Ascending aorta (tissue), 2 donors: ENCODE measurements around the gene SMCHD1. TPM values are rescaled to one million over a fixed set of nuclear protein-coding genes. Genes with fewer than 3 reads are reported as not detected.

Source experiments
- DNase-seq, 2 donors: peaks; one replicate each; pipeline ENCODE4 v3.0.0-alpha.2; 2019; ENCODE audit warnings: low spot score in 2 of 2
- H3K27ac ChIP-seq, 2 donors: fragments of 200-600 bp; sonication (generic); one replicate each; pipeline ENCODE4 v1.5.1; 2016 to 2017; ENCODE audit warnings: mild to moderate bottlenecking in 1 of 2
- H3K27me3 ChIP-seq: fragments of 200-600 bp; sonication (generic); one replicate; pipeline ENCODE4 v1.5.1; 2017
- H3K36me3 ChIP-seq, 2 donors: fragments of 200-600 bp; sonication (generic); one replicate each; pipeline ENCODE4 v1.5.1; 2016
- H3K4me1 ChIP-seq, 2 donors: fragments of 200-600 bp; sonication (generic); one replicate each; pipeline ENCODE4 v1.5.1; 2016 to 2017; ENCODE audit warnings: mild to moderate bottlenecking in 1 of 2
- H3K4me3 ChIP-seq, 2 donors: fragments of 200-600 bp; sonication (generic); one replicate each; pipeline ENCODE4 v1.5.1; 2016 to 2017; ENCODE audit warnings: mild to moderate bottlenecking in 1 of 2
- H3K9me3 ChIP-seq, 2 donors: fragments of 200-600 bp; sonication (generic); one replicate each; pipeline ENCODE4 v1.5.1; 2016
- intact Hi-C: fragments of 100-400 bp; cut with DNase I; formaldehyde crosslinking; loops from one replicate; pipeline ENCODE4 v1.15.1; 2023
- total RNA-seq: library from RNA; depleted of rRNA; stranded (reverse); fragments of >200 nt; gene quantifications from one replicate; pipeline ENCODE4 v1.1.0, GENCODE V29; 2016
- TF ChIP-seq, protein P1 (sequence below), 3 experiments: fragments of 200-600 bp in 2 of 3; fragments of 450-650 bp in 1 of 3; sonication (generic) in 2 of 3; IDR thresholded peaks; one replicate each; pipeline ENCODE4 v1.5.1; 2016 to 2019; ENCODE audit warnings: antibody characterized with exemption in 3 of 3, mild to moderate bottlenecking in 1 of 3, moderate library complexity in 1 of 3

Gene SMCHD1
- total RNA-seq, 1 donor from 2014 or later = 29.2 TPM

DNA sequence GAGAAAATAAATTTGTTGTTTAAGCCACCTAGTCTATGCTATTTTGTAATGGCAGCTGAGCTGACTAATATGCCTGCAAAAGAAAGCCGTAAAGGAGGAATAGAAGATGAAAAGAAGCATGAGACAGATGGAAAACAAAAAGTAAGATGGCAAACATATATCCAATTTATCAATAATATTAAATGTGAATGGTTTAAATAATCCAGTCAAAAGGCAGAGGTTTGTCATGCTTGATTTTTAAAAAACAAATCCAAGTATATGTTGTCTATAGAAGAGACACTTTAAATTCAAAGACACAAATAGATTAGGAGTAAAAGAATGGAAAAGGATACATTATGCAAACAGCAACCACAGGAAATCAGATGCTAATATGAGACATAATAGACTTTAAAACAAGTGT, 155.9 kb downstream of the SMCHD1 start:
- Histone ChIP-seq H3K36me3 (no peaks in the 10 kb centered on the region), H3K4me3 (no peak overlapping the region), H3K27me3 (no peaks in the 10 kb centered on the region), H3K27ac (no peak overlapping the region), H3K4me1 (peaks cover 0 to 4% of the 10 kb centered on the region in 2 donors), H3K9me3 (peaks cover 9 to 14% of the 10 kb centered on the region in 2 donors)
- no peak for DNase-seq
- intact Hi-C loops = no loop called here
- TF ChIP-seq, protein P1, sequence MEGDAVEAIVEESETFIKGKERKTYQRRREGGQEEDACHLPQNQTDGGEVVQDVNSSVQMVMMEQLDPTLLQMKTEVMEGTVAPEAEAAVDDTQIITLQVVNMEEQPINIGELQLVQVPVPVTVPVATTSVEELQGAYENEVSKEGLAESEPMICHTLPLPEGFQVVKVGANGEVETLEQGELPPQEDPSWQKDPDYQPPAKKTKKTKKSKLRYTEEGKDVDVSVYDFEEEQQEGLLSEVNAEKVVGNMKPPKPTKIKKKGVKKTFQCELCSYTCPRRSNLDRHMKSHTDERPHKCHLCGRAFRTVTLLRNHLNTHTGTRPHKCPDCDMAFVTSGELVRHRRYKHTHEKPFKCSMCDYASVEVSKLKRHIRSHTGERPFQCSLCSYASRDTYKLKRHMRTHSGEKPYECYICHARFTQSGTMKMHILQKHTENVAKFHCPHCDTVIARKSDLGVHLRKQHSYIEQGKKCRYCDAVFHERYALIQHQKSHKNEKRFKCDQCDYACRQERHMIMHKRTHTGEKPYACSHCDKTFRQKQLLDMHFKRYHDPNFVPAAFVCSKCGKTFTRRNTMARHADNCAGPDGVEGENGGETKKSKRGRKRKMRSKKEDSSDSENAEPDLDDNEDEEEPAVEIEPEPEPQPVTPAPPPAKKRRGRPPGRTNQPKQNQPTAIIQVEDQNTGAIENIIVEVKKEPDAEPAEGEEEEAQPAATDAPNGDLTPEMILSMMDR (IDR thresholded peaks at IDR 0.05) = no peak

DNA sequence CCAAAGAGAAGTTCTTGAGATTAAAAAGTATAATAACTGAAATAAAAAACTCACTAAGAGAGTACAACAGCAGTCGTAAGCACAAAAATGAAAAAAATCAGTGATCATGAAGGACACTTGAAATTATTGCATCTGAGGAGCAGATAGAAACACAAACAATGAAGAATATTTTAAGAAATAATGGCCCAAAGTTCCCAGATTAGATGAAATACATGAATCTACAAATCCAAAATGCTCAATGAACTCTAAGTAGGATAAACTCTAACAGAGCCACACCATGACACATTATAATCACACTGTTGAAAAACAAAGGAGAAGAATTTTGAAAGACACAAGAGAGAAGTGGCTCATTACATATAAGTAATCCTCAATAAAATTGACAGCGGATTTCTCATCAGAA, 159.4 kb downstream of the SMCHD1 start:
- peaks cover 9 to 14% of the 10 kb centered on the region in 2 donors for H3K9me3 ChIP-seq
- DNase-seq = no peak
- no peaks in the 10 kb centered on the region for H3K36me3 ChIP-seq
- TF ChIP-seq, protein P1 (IDR thresholded peaks at IDR 0.05) = no peak
- no peaks in the 10 kb centered on the region for H3K4me1 ChIP-seq
- no peaks in the 10 kb centered on the region for H3K27me3 ChIP-seq
- no peak overlapping the region for H3K27ac ChIP-seq
- intact Hi-C loops = no loop called here
- no peak overlapping the region for H3K4me3 ChIP-seq

DNA sequence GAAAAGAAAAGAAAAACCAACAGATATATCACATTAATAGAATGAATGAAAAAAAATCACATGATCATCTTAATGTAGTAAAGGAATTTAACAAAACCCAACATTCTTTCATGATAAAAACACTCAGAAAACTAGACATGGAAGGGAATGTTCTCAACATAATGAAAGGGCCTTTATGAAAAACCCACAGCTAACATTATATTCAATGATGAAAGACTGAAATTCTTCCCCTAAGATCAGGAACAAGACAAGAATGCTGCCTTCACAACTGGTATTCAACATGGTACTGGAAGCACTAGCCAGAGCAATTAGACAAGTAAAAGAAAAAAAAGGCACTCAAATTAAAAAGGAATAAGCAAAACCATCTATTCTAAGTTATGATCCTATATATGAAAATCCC, 162.8 kb downstream of the SMCHD1 start:
- intact Hi-C loops = no loop called here
- no peak overlapping the region for H3K4me3 ChIP-seq
- H3K4me1 ChIP-seq = no peaks in the 10 kb centered on the region
- DNase-seq = no peak
- H3K27ac ChIP-seq = no peak overlapping the region
- TF ChIP-seq, protein P1 (IDR thresholded peaks at IDR 0.05) = no peak
- H3K27me3 ChIP-seq = no peaks in the 10 kb centered on the region
- peaks cover 9 to 14% of the 10 kb centered on the region in 2 donors for H3K9me3 ChIP-seq
- no peaks in the 10 kb centered on the region for H3K36me3 ChIP-seq

DNA sequence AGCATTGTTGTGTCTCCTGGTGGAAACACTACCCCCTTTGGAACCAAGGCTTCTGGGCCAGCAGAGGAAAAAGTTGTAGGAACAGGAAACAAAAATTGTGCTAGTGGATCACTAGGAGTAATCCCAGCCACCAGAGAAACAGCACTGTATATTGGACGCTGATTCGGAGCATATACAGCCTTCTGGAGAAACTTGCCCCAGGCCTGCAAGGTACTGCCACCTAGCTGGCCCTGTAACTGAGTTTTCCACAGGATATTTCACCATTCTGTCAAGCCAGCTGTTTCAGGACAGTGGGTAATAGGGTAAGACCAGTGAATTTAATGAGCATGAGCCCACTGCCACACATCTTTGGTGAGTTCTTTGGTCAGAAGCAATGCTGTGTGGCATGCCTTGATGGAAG, 166.2 kb downstream of the SMCHD1 start:
- no peaks in the 10 kb centered on the region for H3K27me3 ChIP-seq
- intact Hi-C loops = no loop called here
- TF ChIP-seq, protein P1 (IDR thresholded peaks at IDR 0.05) = no peak
- no peak overlapping the region for H3K4me3 ChIP-seq
- DNase-seq = no peak
- H3K9me3 ChIP-seq = no peaks in the 10 kb centered on the region
- no peaks in the 10 kb centered on the region for H3K4me1 ChIP-seq
- no peaks in the 10 kb centered on the region for H3K36me3 ChIP-seq
- no peak overlapping the region for H3K27ac ChIP-seq

DNA sequence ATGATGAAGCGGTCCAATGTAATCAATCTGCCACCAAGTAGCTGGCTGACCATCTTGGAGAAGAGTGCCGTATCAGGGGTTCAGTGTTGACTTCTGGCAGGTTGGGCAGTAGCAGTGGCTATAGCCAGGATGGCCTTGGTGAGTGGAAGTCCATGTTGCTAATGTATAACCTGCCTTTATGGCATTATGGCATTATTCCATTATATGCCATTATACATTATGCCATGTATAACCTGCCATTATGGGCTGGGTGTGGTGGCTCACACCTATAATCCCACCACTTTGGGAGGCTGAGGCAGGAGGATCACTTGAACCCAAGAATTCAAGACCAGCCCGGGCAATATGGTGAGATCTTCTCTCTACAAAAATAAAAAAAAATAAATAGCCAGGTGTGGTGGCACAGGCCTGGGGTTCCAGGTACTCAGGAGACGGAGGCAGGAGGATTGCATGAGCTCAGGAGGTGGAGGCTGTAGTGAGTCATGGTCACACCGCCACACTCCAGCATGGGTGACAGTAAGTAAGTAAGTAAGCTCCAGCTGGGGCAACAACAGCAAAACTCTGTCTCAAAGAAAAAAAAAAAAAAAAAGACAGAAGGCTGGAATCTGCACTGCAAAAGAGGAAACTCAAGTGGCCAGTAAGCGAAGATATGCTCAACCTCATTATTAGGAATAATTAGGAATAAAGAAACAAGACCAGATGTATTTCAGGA, 166.8 kb downstream of the SMCHD1 start:
- intact Hi-C loops = no loop called here
- TF ChIP-seq, protein P1 (IDR thresholded peaks at IDR 0.05) = no peak
- H3K36me3 ChIP-seq = no peaks in the 10 kb centered on the region

More for the DNA sequence above, 166.8 kb downstream of the SMCHD1 start:
- Histone ChIP-seq H3K27ac (no peak overlapping the region), H3K9me3 (no peaks in the 10 kb centered on the region), H3K4me1 (no peaks in the 10 kb centered on the region), H3K4me3 (no peak overlapping the region), H3K27me3 (no peaks in the 10 kb centered on the region)
- no peak for DNase-seq
